HG03064 (cell line): Measurements from ENCODE around the gene EPHX1.
"Not testable (repeated sequence)": the region's sequence is repeated elsewhere in the genome, so short reads cannot be mapped to it uniquely, and the experiment has no call there.

Experiments
- ATAC-seq: cut with Tn5 transposase; IDR thresholded peaks from one replicate; pipeline ENCODE4 v1.9.1; 2021; ENCODE audit warnings: low read depth; ENCODE audit not compliant: unreplicated experiment

EPHX1 gene

DNA sequence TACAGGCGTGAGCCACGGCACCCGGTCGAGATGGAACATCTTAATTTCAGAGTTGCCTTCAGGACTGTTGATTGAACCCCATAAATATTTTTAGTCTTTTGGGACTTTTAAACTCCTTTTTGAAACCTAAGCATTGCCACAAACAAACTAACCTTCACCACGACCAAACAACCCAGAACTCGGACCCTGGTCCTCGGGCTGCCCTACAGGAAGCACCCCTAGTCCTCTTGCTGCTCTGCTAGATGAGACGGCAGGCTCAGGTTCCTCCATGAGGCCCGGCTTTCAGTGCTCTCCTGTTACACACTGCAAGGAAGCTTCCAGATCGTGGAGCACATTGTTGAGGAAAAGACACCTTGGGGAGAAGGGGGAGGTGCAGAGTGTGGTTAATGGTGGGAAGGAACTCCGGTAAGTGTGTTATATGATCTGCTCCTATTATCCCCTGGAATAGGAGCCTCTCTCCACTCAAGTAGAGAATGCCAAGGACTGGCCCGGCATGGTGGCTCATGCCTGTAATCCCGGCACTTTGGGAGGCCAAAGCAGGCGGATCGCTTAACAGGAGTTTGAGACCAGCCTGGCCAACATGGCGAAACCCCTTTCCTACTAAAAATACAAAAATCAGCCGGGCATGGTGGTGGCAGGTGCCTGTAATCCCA is 5.7 kb downstream of the EPHX1 start:
- ATAC-seq, result no peak

DNA sequence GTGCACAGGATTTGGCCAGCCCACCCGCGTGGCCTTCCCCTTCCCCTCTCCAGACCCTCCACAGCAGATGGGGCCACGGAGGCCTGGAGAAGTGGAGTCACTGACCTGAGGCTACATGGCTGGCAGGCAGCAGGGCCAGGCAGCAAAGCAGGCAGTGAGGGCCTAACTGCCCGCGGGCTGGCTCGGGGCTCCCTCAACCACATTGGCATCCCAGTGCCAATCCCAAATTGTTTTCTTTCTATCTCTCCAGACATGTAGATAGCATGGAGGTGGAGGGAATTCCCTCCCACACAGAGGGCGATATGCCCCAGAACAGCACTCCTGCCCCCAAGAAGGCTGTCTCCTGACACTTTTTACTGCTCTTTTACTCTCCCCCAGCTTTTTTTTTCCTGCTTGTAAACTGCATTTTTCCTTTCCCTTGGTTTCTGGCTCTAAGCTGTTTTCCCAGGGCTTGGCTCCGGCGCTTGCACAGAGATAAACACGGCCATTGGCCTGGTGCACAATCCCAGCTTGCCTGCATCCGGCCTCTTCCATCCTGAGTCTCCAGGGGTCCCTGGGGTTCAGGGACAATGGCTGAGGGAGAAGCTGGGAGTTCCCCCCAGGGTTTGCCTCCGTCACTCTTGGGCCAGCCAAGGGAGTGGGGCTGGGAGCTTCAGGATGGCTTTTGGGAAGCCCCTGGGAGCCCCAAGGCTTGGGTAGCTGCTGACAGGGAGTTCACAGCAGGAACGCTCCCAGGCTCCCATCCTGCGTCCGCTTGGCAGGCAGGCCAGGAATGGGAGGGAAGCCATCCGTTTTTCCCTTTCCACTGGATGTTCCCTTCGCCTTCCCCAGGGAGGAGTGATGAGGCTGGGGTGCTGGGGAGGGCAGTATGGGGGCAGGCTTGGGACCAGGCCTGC is 7.0 kb downstream of the EPHX1 start:
- no peak for ATAC-seq

DNA sequence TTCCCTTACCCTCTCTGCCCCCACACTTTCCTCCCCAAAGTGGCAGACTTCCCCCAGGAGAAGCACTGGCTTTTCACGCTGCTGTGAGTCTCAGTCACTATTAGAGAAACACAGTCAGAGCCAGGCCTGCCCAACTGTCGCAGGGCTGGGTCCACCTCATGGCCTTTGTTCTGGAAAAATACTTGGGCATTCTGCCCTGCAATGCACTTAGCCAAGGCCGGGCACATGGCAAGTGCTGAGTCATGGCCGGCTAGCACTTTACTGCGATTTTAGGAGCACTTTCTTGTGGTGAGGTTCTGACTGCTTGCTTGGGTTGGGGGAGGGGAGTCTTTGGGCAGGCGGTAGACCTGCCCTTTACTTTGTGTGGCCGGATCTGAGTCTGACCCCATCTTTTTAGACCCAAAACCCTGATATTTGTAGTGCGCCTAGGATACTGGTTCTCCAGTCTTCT is 7.7 kb downstream of the EPHX1 start:
- ATAC-seq, result no peak

DNA sequence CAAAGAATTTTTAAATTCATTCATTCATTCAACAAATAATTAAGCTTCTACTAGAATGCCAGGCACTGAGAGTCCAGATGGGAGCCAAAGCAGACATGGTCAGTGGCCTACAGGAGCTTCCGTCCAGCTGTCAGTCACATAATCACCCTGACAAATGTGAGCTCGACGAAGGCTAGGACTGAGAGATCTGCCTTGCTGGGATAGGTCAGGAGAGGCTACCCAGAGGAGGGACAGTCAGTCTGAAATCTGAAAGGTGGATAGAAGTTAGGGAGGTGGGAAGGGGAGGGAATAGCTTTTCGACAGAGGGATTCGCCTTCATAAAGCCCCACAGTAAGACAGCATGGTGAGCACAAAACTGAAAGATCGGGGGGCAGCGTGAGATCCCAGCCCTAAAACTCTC is 8.3 kb downstream of the EPHX1 start:
- no peak for ATAC-seq

DNA sequence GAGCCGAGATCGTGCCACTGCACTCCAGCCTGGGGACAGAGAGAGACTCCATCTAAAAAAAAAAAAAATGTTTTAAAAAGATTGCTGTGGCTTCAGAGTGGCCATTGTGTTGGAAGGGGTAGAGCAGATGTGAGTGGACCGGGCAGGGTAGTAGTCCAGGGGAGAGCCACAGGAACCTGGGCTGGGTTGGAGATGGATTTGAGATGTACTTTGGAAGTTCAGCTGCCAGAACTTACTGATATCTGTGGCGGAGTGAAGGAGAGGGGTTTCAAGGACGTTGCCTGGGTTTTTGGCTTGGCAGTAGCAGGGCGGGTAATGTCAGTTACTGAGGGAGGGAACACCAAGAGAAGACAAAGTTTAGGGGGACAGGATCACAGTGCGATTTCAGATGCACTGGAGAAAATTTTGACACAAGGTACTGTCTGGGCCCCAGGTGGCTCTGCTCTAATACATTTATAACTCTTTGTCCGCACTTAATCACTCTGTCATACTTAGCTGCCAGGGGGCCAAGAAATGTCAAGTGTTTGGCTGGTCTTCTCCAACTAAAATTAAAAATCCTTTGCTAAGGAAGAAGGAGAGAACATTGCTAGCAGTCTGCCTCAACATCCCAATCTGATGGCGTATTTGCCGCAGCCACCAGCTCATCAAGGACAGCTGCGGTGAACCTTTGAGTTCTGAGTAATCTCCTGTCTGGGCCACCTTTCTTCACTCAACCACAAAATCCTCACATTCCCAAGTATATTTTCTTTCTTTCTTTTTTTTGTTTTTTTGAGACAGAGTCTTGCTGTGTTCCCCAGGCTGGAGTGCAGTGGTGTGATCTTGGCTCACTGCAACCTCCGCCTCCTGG is 9.6 kb downstream of the EPHX1 start:
- ATAC-seq, result no peak

DNA sequence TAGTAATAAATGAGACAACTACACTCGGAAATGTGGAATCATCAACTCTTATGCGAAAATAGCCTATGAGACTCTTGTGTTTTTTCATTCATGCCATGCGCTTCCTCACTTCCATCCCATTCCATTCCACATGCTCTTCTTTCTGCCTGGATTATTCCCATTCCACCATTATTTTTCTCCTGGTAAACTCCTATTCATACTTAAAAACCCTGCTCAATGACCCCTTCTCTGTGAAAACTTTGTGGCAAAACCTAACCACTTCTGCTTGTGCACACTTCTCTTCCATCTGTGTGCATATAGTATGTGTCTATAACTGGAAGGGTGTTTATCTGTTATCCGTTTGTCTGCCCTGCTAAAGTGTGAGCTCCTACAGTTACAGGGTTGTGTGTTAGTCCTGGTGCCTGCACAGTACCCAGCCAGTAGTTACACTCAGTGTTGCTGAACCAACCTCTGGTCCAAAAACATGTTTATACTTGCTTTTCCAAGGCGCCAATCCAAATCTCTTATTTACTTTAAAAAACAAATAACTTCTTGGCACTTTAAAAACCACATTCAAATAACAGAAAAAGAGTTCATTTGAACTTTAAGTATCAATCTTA is 10.7 kb downstream of the EPHX1 start:
- no peak for ATAC-seq

DNA sequence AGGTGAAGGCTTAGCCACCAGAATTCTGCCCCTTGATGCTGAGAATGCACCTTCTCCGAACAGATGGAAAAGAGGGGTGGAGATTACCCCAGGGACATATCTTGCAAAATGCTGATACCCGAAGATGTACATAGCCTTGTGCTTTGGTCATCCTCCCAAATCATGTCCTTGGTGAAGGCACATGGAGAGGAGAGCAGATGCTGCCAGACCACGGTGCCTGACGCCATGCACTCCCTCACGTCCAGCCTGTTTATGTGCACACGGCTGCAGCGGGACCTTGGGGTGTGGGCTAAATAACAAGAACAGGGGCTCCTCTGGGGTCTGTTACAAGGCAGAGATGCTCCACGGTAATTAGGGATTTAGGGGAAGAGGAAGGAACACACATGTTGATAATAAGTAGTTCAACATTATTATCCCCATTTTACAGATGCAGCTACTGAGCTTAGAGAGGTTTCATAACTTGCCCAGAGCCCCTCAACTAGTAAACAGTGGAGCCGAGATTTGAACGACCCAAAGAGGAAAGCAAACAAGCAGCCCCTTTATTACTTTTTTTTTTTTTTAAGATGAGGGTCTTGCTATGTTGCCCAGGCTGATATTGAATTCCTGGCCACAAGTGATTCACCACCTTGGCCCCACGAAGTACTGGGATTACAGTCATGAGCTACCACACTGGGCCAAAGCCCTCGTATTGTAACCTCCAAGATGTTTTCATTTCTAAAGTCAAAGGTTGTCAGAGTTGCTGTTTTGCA is 12.9 kb downstream of the EPHX1 start:
- no peak for ATAC-seq

DNA sequence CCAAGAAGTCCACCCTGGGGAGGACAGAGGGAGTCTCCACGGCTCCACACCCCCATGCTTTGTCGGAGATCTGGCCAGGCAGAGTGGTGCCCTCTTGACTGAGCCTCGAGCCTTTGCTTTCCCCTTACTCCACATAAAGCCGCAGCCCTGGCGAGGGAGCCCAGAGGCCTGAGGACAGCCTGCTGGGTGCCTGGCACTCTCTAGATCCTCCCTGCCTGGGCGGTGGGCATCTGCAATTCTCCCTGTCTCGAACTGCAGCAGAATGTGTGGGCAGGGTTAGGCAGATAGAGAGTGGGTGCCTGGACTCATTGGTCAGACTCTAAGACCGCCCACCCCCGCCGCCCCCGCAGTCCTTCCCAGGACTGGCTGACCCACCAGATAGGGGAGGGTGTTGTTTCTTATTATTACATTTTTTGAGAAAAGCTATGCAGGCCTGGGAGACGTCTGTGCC is 13.9 kb downstream of the EPHX1 start:
- ATAC-seq, result no peak

DNA sequence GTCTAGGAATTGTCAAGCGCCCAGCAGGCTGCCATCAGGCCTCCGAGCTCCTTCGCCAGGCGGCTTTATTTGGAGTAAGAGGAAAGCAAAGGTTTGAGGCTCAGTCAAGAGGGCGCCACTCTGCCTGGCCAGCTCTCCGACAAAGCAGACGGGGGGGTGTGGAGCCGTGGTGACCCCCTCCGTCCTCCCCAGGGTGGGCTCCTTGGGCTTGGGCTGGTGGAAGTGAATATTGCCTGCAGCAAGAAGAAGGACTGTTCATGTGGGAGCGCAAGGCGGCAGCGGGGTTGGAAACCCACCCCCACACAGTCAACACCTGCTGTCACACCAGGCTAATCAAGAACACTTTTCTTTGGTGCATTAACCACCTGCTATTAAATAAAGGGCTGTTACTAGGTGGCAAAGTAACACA is 14.6 kb downstream of the EPHX1 start:
- no peak for ATAC-seq

DNA sequence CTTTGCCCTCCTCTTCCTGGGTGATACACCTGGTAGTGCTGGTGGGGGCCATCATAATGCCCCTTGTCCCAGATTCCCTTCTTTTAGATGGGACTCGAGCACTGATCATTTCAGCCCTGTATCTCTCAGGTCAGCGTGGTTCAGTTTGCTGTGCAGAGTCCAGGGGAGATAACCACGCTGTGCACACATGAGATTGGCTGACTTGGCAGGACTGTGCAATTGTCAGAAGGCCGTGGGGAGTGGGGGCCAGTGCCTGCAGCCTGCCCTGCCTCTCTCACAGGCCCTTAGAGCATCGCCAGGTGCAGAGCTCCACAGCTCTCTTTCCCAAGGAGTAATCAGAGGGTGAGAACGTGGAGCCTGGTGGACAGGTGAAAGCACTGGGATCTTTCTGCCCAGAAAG is 15.2 kb downstream of the EPHX1 start:
- no peak for ATAC-seq

DNA sequence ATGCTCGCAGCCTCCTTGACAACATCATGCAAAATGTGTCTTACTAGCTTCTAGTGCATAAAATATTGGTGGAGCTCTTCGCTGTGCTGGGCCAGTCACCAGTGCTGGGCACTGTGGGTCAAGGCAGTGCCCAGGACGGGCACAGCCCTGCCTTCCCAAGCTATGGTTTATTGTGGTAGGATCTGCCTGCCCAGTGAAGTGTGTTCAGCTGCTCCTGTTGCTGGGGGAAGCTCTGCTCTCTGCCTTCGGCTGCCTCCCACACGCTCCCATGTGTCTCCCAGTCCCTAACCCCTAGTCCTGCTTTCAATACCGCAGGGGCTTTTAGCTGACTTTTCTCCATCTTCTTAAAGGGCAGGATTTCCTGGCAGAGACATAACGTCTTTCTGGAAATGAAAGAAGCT is 15.7 kb downstream of the EPHX1 start:
- no peak for ATAC-seq

DNA sequence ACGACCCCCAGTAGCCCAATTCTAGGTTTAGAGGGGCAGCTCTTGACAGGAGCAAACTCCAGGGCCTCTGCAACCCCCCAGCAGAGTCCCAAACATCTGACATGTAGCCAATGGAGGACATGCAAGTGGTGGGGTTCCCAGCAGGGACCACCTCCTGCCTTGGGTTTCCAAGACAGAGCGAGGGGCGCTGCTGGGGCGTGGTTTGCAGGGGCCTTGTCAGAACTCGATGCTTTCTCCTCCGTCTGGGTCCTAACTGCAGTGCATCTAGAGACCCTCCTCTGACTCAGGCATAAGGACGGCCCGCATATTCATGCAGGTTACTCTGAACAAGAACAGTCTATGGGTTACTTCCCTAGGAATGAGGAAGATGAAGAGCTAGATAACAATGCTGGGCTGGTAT is 17.2 kb downstream of the EPHX1 start:
- ATAC-seq, result no peak

DNA sequence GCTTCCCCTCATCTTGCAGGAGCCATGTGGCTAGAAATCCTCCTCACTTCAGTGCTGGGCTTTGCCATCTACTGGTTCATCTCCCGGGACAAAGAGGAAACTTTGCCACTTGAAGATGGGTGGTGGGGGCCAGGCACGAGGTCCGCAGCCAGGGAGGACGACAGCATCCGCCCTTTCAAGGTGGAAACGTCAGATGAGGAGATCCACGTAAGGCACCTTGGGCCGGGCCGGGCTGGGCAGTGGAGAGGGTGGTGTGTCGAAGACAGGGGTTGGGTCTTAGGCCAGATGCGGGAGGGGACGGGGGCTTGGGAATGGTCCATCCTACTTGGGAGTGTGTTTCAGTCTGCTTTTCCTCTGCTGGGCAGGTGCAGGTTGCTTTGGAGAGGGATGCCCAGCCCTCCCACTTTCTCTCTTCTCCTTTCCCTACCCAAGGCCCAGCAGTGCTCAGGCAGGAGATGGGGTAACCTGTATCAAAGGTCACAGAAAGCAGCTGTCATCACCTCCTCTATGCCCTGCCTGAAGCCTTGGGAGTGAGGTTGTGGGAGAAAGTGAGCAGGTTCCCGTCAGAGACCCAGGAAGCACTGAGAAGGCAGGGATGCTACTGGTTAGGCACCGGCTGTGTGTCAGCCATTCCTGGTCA is 18.9 kb downstream of the EPHX1 start:
- no peak for ATAC-seq

DNA sequence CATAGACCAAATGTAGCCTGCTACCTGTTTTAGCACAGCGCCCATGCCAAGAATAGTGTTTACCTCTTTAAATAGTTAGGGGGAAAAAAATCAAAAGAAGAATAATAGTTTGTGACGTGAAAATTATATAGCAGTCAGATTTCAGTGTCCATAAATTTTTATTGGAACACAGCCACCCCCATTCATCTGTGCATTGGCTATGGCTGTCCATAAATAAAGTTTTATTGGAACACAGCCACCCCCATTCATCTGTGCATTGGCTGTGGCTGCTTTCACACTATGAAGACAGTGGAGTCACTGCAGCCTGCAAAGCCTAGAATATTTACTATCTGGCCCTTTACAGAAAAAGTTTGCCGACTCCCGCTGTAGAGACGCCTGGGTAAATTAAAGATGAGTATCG is 20.9 kb downstream of the EPHX1 start:
- ATAC-seq, result no peak

DNA sequence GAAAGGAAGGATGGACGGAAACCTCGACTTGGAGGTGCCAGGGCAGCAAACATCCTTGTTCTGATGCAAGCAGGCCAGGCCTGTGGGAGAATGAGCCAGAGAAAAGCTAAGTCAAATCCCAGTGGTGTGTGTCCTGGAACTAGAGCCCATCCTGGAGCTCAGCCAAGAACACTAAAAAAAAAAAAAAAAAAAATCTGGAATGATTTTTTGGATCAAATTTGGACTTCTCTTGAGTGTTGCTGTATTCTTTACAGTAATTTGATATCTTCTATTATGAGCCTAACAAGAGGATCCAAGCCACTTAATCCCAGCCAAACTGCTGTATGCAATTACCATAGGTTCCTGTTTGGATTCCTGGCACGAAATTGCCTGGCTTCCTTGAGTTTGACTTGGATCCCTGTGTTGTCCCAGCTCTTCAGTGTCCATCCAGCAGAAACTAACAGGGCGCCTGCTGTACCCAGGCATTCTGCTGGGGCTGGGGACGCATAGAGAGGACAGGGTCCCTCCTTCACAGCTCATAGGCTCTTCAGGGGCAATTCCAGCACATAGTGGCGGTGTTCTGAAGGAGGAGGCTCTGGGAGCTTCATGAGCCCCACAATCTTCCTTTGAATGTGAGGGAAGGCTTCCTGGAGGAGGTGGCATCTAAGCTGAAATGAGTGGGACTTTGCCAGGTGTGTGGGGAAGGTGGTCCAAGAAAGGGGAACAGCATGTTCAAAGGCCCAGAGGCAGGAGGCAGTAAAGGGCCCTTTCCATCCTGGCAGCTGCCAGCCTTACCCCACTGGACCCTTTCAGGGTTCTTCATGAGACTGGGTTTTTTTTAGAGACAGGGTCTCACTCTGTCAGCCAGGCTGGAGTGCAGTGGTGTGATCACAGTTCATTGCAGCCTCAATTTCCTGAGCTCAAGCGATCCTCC is 24.7 kb downstream of the EPHX1 start:
- ATAC-seq, result no peak

DNA sequence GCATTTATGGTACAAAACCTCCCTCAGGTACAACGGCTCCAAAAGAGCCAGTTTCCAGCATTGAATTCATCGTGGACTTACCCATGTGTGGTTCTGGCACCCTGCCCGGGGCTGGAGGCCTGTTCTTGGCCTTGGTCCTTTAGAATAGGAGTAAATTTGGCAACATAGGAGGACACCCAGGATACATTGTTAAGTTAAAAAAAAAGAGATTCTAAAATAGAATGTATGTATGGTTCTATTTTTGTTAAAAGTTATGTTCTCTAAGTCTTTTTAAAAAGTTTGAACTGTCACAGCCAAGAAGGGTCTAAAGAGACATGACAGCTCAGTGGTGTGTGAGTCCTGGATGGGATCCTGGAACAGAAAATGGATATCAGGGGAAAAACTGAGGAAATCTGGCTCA is 25.9 kb downstream of the EPHX1 start:
- no peak for ATAC-seq

DNA sequence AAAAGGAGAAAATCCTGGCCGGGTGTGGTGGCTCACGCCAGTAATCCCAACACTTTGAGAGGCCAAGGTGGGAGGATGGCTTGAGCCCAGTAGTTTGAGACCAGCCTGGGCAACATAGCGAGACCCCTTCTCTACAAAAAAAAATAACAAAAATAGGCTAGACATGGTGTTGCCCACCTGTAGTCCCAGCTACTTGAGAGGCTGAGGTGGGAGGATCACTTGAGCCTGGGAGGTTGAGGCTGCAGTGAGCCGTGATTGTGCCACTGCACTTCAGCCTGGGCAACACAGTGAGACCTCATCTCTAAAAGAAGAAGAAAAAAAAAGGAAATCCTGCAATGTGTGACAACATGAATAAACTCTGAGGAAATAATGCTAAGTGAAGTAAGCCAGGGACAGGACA is 26.4 kb downstream of the EPHX1 start:
- not testable (repeated sequence) for ATAC-seq

DNA sequence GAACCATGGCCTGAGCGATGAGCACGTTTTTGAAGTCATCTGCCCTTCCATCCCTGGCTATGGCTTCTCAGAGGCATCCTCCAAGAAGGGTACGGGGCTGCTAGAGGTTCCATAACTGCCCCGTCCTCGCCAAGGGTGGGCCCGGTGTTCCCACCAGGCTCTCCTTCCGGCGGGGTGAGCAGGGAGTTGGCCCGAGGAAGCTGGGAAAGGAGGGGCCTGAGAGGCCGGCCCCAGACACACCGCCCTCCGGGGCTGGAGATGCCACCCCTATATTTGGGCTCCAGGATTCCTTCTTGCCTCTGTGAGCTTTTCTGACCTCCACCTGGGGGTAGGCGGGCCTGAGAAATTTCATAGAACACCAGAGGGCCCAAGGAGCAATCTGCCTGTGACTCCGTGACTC is 28.9 kb downstream of the EPHX1 start:
- no peak for ATAC-seq

DNA sequence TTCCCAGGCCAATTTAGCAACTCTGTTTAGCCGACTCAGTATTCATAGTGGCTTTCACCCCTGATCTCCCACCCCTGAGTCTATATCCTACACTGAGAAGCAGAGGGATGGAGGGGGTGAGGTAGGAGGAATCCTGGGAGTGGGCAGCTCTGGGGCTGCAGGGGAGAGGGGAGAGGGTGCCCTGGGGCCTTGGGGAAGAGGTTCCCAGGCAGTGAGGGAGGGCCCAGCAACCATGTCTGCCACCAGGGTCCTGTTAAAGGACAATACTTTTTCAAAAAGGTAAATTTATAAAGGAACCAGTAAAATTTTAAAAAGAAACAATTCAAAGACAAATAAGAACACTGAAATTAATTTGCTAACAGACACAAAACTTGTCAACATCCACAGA is 30.3 kb downstream of the EPHX1 start:
- ATAC-seq, result no peak
